K562 (cell line): Measurements from ENCODE around the gene HSPA1B. TPM values are rescaled to one million over a fixed set of nuclear protein-coding genes. Genes with fewer than 3 reads are reported as not detected.

ENCODE experiments used
- HMGN3 ChIP-seq: IDR thresholded peaks from 2 replicates; pipeline ENCODE4 v1.6.1; 2011; ENCODE audit warnings: borderline replicate concordance, low read depth, mild to moderate bottlenecking, mixed read lengths, low read length; ENCODE audit not compliant: insufficient read length; ENCODE audit errors: extremely low read depth
- LCOR ChIP-seq: sonication (generic); formaldehyde crosslinking; IDR thresholded peaks from 2 replicates; pipeline ENCODE4 v1.8.0; 2022; ENCODE audit warnings: mild to moderate bottlenecking, missing genetic modification reagents
- MAFG ChIP-seq: fragments of 450-650 bp; conservative IDR thresholded peaks from 2 replicates; pipeline ENCODE4 v1.6.1; 2016; ENCODE audit warnings: missing genetic modification characterization, missing compliant biosample characterization
- MEF2A ChIP-seq: IDR thresholded peaks from 2 replicates; pipeline ENCODE4 v1.6.1; 2011; ENCODE audit warnings: low read depth, mild to moderate bottlenecking, low read length, moderate library complexity; ENCODE audit not compliant: control insufficient read depth
- ZNF707 ChIP-seq: fragments of 250-450 bp; sonication (Bioruptor Pico); conservative IDR thresholded peaks from 2 replicates; pipeline ENCODE4 v1.8.0; 2022; ENCODE audit warnings: inconsistent platforms, mild to moderate bottlenecking, moderate library complexity
- ZNF717 ChIP-seq: fragments of 250-450 bp; sonication (Bioruptor Pico); IDR thresholded peaks from 2 replicates; pipeline ENCODE4 v1.5.0; 2021
- polyA plus RNA-seq, 8 experiments: library from polyadenylated mRNA; depleted of rRNA in 4 of 8; stranded (reverse) in 5 of 8; unstranded in 3 of 8; fragments of >200 nt; fragmentation: Nextera tagmentation in 2 of 8; fragmentation: Illumina TruSeq in 1 of 8; extraction: Ambion mirVana in 2 of 8; extraction: Trizol in 1 of 8; gene quantifications; 2 replicates each; pipeline versions ENCODE4 v1.2.1 to v1.2.3, GENCODE V29; 2011 to 2014; ENCODE audit warnings: inconsistent platforms in 1 of 8, missing spikeins in 1 of 8
- total RNA-seq, 7 experiments: library from RNA; depleted of rRNA in 6 of 7; stranded (reverse); fragments of >200 nt in 6 of 7; fragmentation: Illumina TruSeq in 2 of 7; extraction: Trizol in 2 of 7; gene quantifications; 2 replicates each; pipeline versions ENCODE4 v1.2.1 to v1.2.3, GENCODE V29; 2011 to 2021; ENCODE audit warnings: low replicate concordance in 1 of 7
- TF ChIP-seq, protein P1 (sequence below), 2 experiments: fragments of 250-450 bp in 1 of 2; fragments of 450-650 bp in 1 of 2; sonication (Bioruptor Pico) in 1 of 2; IDR thresholded peaks; 2 replicates each; pipeline versions ENCODE4 v1.6.1 to v1.8.0; 2016 to 2021; ENCODE audit warnings: mild to moderate bottlenecking in 2 of 2, moderate library complexity in 2 of 2, missing compliant biosample characterization in 1 of 2, missing genetic modification characterization in 1 of 2
- TF ChIP-seq, protein P2 (sequence below): sonication (generic); formaldehyde crosslinking; IDR thresholded peaks from 2 replicates; pipeline ENCODE4 v1.8.0; 2022; ENCODE audit warnings: mild to moderate bottlenecking, missing genetic modification reagents, borderline replicate concordance
- TF ChIP-seq, protein P3 (sequence below): fragments of 150-350 bp; IDR thresholded peaks from 2 replicates; pipeline ENCODE4 v1.6.1; 2014; ENCODE audit warnings: low read depth, mild to moderate bottlenecking, low read length, borderline replicate concordance

HSPA1B gene
- total and polyA plus RNA-seq, 9 of the 15 experiments (the other 6 are each of a cell fraction or from before 2014, with no cell fraction given), result 0.27 to 227 (median 51.2) TPM

DNA sequence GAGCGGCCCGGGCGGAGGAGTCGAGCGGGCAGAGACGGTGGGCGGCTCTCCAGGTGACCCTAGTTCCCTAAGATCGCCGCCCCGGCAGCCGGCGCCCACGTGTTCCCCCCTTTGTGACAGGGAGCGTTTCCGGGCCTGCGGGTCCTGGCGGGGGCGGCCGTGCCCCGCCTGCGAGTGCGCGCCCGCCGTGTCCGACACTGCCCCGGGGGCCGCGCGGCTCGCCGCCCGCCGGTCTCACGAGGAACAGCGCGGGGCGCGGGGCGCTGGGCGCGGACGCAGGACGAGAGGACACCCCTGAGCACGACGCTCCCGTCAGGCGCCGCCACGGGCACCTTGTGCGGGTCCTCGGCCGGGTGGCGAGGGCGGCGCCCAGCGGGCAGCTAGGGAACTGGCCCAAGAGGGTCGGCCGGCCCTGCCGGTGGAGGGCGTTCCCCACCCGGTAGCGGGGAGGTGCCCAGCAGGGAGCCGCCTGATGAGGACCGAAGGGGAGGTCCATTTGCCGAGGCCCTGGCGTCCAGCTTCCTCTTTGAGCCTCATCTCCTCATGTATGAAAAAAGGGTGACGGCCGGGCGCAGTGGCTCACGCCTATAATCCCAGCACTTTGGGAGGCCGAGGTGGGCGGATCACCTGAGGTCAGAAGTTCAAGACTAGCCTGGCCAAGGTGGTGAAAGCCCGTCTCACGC, 31.8 kb upstream of the HSPA1B start, which contains the start of gene VARS1 (continued):
- TF ChIP-seq ZNF707 (CRISPR knock-in tag), result no peak
- peak; percentile 90 for TF ChIP-seq HMGN3
- TF ChIP-seq, protein P1, sequence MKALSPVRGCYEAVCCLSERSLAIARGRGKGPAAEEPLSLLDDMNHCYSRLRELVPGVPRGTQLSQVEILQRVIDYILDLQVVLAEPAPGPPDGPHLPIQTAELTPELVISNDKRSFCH (CRISPR knock-in tag; IDR thresholded peaks at IDR 0.05), result no peak
- TF ChIP-seq, protein P1 (tag; IDR thresholded peaks at IDR 0.05), result peak; percentile 98
- TF ChIP-seq MEF2A, result peak; percentile 29; the same call in 1 of the 2 replicates
- no peak for TF ChIP-seq MAFG (tag)
- peak; percentile 83 for TF ChIP-seq LCOR
- TF ChIP-seq, protein P2, sequence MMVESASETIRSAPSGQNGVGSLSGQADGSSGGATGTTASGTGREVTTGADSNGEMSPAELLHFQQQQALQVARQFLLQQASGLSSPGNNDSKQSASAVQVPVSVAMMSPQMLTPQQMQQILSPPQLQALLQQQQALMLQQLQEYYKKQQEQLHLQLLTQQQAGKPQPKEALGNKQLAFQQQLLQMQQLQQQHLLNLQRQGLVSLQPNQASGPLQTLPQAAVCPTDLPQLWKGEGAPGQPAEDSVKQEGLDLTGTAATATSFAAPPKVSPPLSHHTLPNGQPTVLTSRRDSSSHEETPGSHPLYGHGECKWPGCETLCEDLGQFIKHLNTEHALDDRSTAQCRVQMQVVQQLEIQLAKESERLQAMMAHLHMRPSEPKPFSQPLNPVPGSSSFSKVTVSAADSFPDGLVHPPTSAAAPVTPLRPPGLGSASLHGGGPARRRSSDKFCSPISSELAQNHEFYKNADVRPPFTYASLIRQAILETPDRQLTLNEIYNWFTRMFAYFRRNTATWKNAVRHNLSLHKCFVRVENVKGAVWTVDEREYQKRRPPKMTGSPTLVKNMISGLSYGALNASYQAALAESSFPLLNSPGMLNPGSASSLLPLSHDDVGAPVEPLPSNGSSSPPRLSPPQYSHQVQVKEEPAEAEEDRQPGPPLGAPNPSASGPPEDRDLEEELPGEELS (CRISPR knock-in tag), result no peak; the same call in 1 of the 2 replicates
- TF ChIP-seq, protein P3, sequence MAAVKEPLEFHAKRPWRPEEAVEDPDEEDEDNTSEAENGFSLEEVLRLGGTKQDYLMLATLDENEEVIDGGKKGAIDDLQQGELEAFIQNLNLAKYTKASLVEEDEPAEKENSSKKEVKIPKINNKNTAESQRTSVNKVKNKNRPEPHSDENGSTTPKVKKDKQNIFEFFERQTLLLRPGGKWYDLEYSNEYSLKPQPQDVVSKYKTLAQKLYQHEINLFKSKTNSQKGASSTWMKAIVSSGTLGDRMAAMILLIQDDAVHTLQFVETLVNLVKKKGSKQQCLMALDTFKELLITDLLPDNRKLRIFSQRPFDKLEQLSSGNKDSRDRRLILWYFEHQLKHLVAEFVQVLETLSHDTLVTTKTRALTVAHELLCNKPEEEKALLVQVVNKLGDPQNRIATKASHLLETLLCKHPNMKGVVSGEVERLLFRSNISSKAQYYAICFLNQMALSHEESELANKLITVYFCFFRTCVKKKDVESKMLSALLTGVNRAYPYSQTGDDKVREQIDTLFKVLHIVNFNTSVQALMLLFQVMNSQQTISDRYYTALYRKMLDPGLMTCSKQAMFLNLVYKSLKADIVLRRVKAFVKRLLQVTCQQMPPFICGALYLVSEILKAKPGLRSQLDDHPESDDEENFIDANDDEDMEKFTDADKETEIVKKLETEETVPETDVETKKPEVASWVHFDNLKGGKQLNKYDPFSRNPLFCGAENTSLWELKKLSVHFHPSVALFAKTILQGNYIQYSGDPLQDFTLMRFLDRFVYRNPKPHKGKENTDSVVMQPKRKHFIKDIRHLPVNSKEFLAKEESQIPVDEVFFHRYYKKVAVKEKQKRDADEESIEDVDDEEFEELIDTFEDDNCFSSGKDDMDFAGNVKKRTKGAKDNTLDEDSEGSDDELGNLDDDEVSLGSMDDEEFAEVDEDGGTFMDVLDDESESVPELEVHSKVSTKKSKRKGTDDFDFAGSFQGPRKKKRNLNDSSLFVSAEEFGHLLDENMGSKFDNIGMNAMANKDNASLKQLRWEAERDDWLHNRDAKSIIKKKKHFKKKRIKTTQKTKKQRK, result no peak
- TF ChIP-seq ZNF717 (CRISPR knock-in tag), result no peak
